B cell (primary cell): ENCODE data around the gene ENPP7.

Experiments
- EZH2 ChIP-seq: IDR thresholded peaks from 2 replicates; pipeline ENCODE4 v1.6.1; 2012; ENCODE audit warnings: borderline replicate concordance, low read depth, mild to moderate bottlenecking, moderate library complexity, low read length; ENCODE audit not compliant: insufficient read depth, poor library complexity, severe bottlenecking
- TF ChIP-seq, protein P1 (sequence below): fragments of 200-600 bp; IDR thresholded peaks from one replicate; pipeline ENCODE4 v1.8.0; 2022; ENCODE audit warnings: antibody characterized with exemption, mild to moderate bottlenecking

DNA sequence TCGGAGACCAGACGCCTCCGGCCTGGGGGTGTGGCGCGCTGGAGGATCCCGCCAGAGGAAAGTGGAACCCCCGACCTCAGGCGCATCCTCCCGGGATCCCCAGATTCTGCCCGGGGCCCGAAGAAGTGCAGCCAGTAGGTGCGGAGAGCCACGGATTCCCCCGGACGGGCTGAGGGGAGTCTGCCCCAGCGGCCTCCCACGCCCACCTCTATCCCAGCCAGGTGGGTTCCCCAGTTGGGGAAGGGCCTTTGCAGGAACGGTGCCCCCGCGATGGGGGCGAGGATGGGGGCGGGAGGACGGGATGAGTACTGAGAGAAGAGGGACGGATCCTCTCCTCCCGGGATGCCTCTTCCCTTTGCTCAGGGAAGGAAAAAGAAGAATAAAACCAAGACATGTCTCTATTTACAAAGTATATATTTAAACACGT, 61.0 kb downstream of the ENPP7 start:
- TF ChIP-seq, protein P1, sequence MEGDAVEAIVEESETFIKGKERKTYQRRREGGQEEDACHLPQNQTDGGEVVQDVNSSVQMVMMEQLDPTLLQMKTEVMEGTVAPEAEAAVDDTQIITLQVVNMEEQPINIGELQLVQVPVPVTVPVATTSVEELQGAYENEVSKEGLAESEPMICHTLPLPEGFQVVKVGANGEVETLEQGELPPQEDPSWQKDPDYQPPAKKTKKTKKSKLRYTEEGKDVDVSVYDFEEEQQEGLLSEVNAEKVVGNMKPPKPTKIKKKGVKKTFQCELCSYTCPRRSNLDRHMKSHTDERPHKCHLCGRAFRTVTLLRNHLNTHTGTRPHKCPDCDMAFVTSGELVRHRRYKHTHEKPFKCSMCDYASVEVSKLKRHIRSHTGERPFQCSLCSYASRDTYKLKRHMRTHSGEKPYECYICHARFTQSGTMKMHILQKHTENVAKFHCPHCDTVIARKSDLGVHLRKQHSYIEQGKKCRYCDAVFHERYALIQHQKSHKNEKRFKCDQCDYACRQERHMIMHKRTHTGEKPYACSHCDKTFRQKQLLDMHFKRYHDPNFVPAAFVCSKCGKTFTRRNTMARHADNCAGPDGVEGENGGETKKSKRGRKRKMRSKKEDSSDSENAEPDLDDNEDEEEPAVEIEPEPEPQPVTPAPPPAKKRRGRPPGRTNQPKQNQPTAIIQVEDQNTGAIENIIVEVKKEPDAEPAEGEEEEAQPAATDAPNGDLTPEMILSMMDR: no peak
- no peak for TF ChIP-seq EZH2
